Cardiac muscle cell (in vitro differentiated cells and primary cell): ENCODE results near the gene MRC2. TPM values are rescaled to one million over a fixed set of nuclear protein-coding genes. Genes with fewer than 3 reads are reported as not detected.

ENCODE experiments used
- DNase-seq, 2 donors: peaks; one replicate each; pipeline versions ENCODE4 v3.0.0 to v3.0.0-alpha.2; 2010 to 2017; ENCODE audit warnings: low read depth in 1 of 2, low spot score in 1 of 2
- H3K27ac ChIP-seq: fragments of 200-600 bp; sonication (generic); 2 replicates; pipeline ENCODE4 v1.5.1; 2016
- H3K27me3 ChIP-seq: fragments of 200-600 bp; sonication (generic); 2 replicates; pipeline ENCODE4 v1.6.0; 2016; ENCODE audit warnings: control low read depth
- H3K36me3 ChIP-seq: fragments of 200-600 bp; sonication (generic); 2 replicates; pipeline ENCODE4 v1.5.1; 2016; ENCODE audit warnings: control low read depth
- H3K4me1 ChIP-seq: fragments of 200-600 bp; sonication (generic); 2 replicates; pipeline ENCODE4 v1.8.1; 2017; ENCODE audit warnings: low read depth, mild to moderate bottlenecking, mixed run types
- H3K4me3 ChIP-seq: fragments of 200-600 bp; sonication (generic); 2 replicates; pipeline ENCODE4 v1.5.1; 2016; ENCODE audit warnings: mild to moderate bottlenecking
- H3K9me3 ChIP-seq: fragments of 200-600 bp; sonication (generic); 2 replicates; pipeline ENCODE4 v1.5.1; 2017; ENCODE audit warnings: low read depth, mild to moderate bottlenecking, control low read depth
- CTCF ChIP-seq: IDR thresholded peaks from 2 replicates; pipeline ENCODE4 v1.5.1; 2012; ENCODE audit warnings: low read depth, mild to moderate bottlenecking, low read length
- polyA plus RNA-seq: library from polyadenylated mRNA; unstranded; fragments of >200 nt; fragmentation: Nextera tagmentation; extraction: Ambion mirVana; gene quantifications from 2 replicates; pipeline ENCODE4 v1.2.1, GENCODE V29; 2016
- total RNA-seq: library from RNA; depleted of rRNA; stranded (reverse); fragments of >200 nt; gene quantifications from 2 replicates; pipeline ENCODE4 v1.2.3, GENCODE V29; 2016

Gene MRC2
- total and polyA plus RNA-seq, 2 experiments from 2014 or later, result 53.1 to 136 TPM

GRCh38 chr17:62680541-62681052 lies 53.1 kb downstream of the MRC2 start:
- H3K4me1 ChIP-seq, result no peaks in the 10 kb centered on the region
- no peak for DNase-seq
- no peaks in the 10 kb centered on the region for H3K9me3 ChIP-seq
- no peak for TF ChIP-seq CTCF
- H3K27ac ChIP-seq, result no peak overlapping the region
- peaks cover 16% of the 10 kb centered on the region for H3K36me3 ChIP-seq
- H3K4me3 ChIP-seq, result no peak overlapping the region
- H3K27me3 ChIP-seq, result no peaks in the 10 kb centered on the region

- no peak for DNase-seq
- no peaks in the 10 kb centered on the region for H3K27me3 ChIP-seq
- TF ChIP-seq CTCF, result no peak
- no peaks in the 10 kb centered on the region for H3K4me1 ChIP-seq
- no peak overlapping the region for H3K27ac ChIP-seq
- H3K4me3 ChIP-seq, result no peak overlapping the region
- no peaks in the 10 kb centered on the region for H3K9me3 ChIP-seq
- peaks cover 16% of the 10 kb centered on the region for H3K36me3 ChIP-seq
Measured at GRCh38 chr17:62681061-62681938, 53.8 kb downstream of the MRC2 start.

- peaks cover 11% of the 10 kb centered on the region for H3K36me3 ChIP-seq
- H3K9me3 ChIP-seq, result no peaks in the 10 kb centered on the region
- H3K27me3 ChIP-seq, result no peaks in the 10 kb centered on the region
- no peak overlapping the region for H3K4me3 ChIP-seq
- no peak for TF ChIP-seq CTCF
- H3K4me1 ChIP-seq, result no peaks in the 10 kb centered on the region
- DNase-seq, result no peak
- no peak overlapping the region for H3K27ac ChIP-seq
Measured at GRCh38 chr17:62681939-62682381, 54.5 kb downstream of the MRC2 start.

GRCh38 chr17:62684179-62684578 lies 56.7 kb downstream of the MRC2 start:
- no peak overlapping the region for H3K4me3 ChIP-seq
- H3K36me3 ChIP-seq, result peaks cover 11% of the 10 kb centered on the region
- H3K27ac ChIP-seq, result no peak overlapping the region
- H3K4me1 ChIP-seq, result no peaks in the 10 kb centered on the region
- no peak for TF ChIP-seq CTCF
- H3K27me3 ChIP-seq, result no peaks in the 10 kb centered on the region
- no peak for DNase-seq
- H3K9me3 ChIP-seq, result no peaks in the 10 kb centered on the region

- no peak for DNase-seq
- H3K36me3 ChIP-seq, result peaks cover 8% of the 10 kb centered on the region
- TF ChIP-seq CTCF, result no peak
- no peaks in the 10 kb centered on the region for H3K9me3 ChIP-seq
- H3K4me3 ChIP-seq, result no peak overlapping the region
- H3K27me3 ChIP-seq, result no peaks in the 10 kb centered on the region
- no peak overlapping the region for H3K27ac ChIP-seq
- H3K4me1 ChIP-seq, result no peaks in the 10 kb centered on the region
Measured at GRCh38 chr17:62687997-62688396, 60.5 kb downstream of the MRC2 start.
